ENCODE data around the gene A3GALT2. TPM values are rescaled to one million over a fixed set of nuclear protein-coding genes. Genes with fewer than 3 reads are reported as not detected.

A3GALT2 gene
- total RNA-seq, 2 donors from 2014 or later = not detected

- Histone ChIP-seq H3K27me3 (no peaks in the 10 kb centered on the region), H3K4me3 (no peak overlapping the region), H3K36me3 (no peaks in the 10 kb centered on the region), H3K9ac (ENCODE audit: low read depth in 2 of 2, low read length in 2 of 2) (no peak overlapping the region), H3K4me1 (no peaks in the 10 kb centered on the region), H3K27ac (no peak overlapping the region), H3K9me3 (no peaks in the 10 kb centered on the region)
- TF ChIP-seq, protein P1, sequence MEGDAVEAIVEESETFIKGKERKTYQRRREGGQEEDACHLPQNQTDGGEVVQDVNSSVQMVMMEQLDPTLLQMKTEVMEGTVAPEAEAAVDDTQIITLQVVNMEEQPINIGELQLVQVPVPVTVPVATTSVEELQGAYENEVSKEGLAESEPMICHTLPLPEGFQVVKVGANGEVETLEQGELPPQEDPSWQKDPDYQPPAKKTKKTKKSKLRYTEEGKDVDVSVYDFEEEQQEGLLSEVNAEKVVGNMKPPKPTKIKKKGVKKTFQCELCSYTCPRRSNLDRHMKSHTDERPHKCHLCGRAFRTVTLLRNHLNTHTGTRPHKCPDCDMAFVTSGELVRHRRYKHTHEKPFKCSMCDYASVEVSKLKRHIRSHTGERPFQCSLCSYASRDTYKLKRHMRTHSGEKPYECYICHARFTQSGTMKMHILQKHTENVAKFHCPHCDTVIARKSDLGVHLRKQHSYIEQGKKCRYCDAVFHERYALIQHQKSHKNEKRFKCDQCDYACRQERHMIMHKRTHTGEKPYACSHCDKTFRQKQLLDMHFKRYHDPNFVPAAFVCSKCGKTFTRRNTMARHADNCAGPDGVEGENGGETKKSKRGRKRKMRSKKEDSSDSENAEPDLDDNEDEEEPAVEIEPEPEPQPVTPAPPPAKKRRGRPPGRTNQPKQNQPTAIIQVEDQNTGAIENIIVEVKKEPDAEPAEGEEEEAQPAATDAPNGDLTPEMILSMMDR (IDR thresholded peaks at IDR 0.05) = no peak
- intact Hi-C loops (cut with DNase I) = no loop called here
- DNase-seq = no peak
Measured at GRCh38 chr1:33282791-33283190, 38.1 kb downstream of the A3GALT2 start.

GRCh38 chr1:33281554-33282303, 39.2 kb downstream of the A3GALT2 start:
- H3K4me3 ChIP-seq = no peak overlapping the region
- H3K27ac ChIP-seq = no peak overlapping the region
- TF ChIP-seq, protein P1 (IDR thresholded peaks at IDR 0.05) = no peak
- H3K36me3 ChIP-seq = no peaks in the 10 kb centered on the region
- no peak overlapping the region for H3K9ac ChIP-seq (ENCODE audit: low read depth in 2 of 2, low read length in 2 of 2)
- intact Hi-C loops (cut with DNase I) = no loop called here
- no peaks in the 10 kb centered on the region for H3K27me3 ChIP-seq
- no peak for DNase-seq
- H3K4me1 ChIP-seq = no peaks in the 10 kb centered on the region
- H3K9me3 ChIP-seq = no peaks in the 10 kb centered on the region

DNA sequence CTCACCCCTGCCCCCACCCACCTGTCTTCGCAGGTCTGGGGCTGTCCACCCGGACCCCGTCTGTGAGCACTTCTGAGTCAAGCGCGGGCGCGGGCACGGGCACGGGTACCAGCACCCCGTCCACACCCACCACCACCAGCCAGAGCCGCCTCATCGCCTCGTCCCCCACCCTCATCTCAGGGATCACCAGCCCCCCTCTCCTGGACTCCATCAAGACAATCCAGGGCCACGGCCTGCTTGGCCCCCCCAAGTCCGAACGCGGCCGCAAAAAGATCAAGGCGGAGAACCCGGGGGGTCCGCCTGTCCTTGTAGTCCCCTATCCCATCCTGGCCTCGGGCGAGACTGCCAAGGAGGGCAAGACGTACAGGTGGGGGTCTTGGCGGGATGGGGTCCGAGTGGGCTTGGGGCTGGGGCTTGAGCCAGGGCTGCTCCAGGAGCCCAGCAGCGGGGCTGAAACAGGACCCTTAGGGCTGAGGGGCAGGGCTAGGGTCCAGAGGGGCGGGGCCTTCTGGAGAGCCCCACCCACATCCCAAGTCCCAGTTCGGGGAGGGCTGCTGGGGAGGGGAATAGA, 40.7 kb downstream of the A3GALT2 start:
- Histone ChIP-seq H3K27me3 (no peaks in the 10 kb centered on the region), H3K9me3 (no peaks in the 10 kb centered on the region), H3K36me3 (no peaks in the 10 kb centered on the region), H3K9ac (ENCODE audit: low read depth in 2 of 2, low read length in 2 of 2) (no peak overlapping the region), H3K27ac (no peak overlapping the region), H3K4me1 (no peaks in the 10 kb centered on the region), H3K4me3 (no peak overlapping the region)
- intact Hi-C loops (cut with DNase I) = no loop called here
- TF ChIP-seq, protein P1 (IDR thresholded peaks at IDR 0.05) = no peak
- DNase-seq = no peak

- no peak overlapping the region for H3K27ac ChIP-seq
- no peak for DNase-seq
- TF ChIP-seq, protein P1 (IDR thresholded peaks at IDR 0.05) = no peak
Measured at GRCh38 chr1:33277488-33278084, 43.3 kb downstream of the A3GALT2 start.

GRCh38 chr1:33276573-33277298, 44.2 kb downstream of the A3GALT2 start:
- Histone ChIP-seq H3K9me3 (no peaks in the 10 kb centered on the region), H3K36me3 (no peaks in the 10 kb centered on the region), H3K4me1 (no peaks in the 10 kb centered on the region), H3K4me3 (no peak overlapping the region), H3K9ac (ENCODE audit: low read depth in 2 of 2, low read length in 2 of 2) (no peak overlapping the region), H3K27ac (no peak overlapping the region), H3K27me3 (no peaks in the 10 kb centered on the region)
- intact Hi-C loops (cut with DNase I) = no loop called here
- no peak for DNase-seq
- TF ChIP-seq, protein P1 (IDR thresholded peaks at IDR 0.05) = no peak

More at GRCh38 chr1:33277488-33278084, 43.3 kb downstream of the A3GALT2 start:
- Histone ChIP-seq H3K4me3 (no peak overlapping the region), H3K36me3 (no peaks in the 10 kb centered on the region), H3K4me1 (no peaks in the 10 kb centered on the region), H3K9me3 (no peaks in the 10 kb centered on the region), H3K9ac (ENCODE audit: low read depth in 2 of 2, low read length in 2 of 2) (no peak overlapping the region), H3K27me3 (no peaks in the 10 kb centered on the region)
- intact Hi-C loops (cut with DNase I) = no loop called here

Data from colonic mucosa (tissue), 4 donors.